Right lobe of liver (tissue), 4 donors: Measurements from ENCODE around the gene CNGA2.

Experiments
- CTCF ChIP-seq, 4 donors: fragments of 200-600 bp in 3 of 4; fragments of 450-650 bp in 1 of 4; IDR thresholded peaks; one replicate each; pipeline versions ENCODE4 v1.5.1 to v1.8.0; 2016 to 2022; ENCODE audit warnings: antibody characterized with exemption in 4 of 4, mild to moderate bottlenecking in 2 of 4
- POLR2A ChIP-seq: fragments of 450-650 bp; IDR thresholded peaks from one replicate; pipeline ENCODE4 v1.6.1; 2017; ENCODE audit warnings: antibody characterized with exemption, mild to moderate bottlenecking
- donor health status: DM: no; HTN: no; CAD: no.
- donor health status: DM: no; HTN: no; CAD: no.
- donor health status: DM: no; HTN: yes; CAD: no.

- TF ChIP-seq CTCF (IDR thresholded peaks at IDR 0.05) (no peak), POLR2A (no peak)
Observed at GRCh38 chrX:151765026-151765425, 30.5 kb downstream of the CNGA2 start.
